GM10248 (cell line): Measurements from ENCODE around the gene CLIP4.

Source experiments
- CTCF ChIA-PET: fragments of 300-600 bp; sonication (Branson Sonifier 250); formaldehyde crosslinking; extraction: SDS; loops from one replicate; lab custom pipeline; 2021; ENCODE audit warnings: antibody characterized with exemption; lab: Yijun Ruan, JAX
- POLR2A ChIA-PET: fragments of 350-650 bp; sonication (Branson Sonifier 250); formaldehyde crosslinking; extraction: SDS; loops from one replicate; lab custom pipeline; 2020; ENCODE audit warnings: antibody characterized with exemption; lab: Yijun Ruan, JAX
- DNase-seq: peaks from one replicate; pipeline ENCODE4 v3.0.0; 2012; ENCODE audit errors: extremely low spot score
- TF ChIP-seq, protein P1 (sequence below): IDR thresholded peaks from 2 replicates; pipeline ENCODE4 v1.5.1; 2012; ENCODE audit warnings: mild to moderate bottlenecking, low read depth; ENCODE audit errors: extremely low read depth, missing control alignments, control extremely low read depth

The CLIP4 gene

DNA sequence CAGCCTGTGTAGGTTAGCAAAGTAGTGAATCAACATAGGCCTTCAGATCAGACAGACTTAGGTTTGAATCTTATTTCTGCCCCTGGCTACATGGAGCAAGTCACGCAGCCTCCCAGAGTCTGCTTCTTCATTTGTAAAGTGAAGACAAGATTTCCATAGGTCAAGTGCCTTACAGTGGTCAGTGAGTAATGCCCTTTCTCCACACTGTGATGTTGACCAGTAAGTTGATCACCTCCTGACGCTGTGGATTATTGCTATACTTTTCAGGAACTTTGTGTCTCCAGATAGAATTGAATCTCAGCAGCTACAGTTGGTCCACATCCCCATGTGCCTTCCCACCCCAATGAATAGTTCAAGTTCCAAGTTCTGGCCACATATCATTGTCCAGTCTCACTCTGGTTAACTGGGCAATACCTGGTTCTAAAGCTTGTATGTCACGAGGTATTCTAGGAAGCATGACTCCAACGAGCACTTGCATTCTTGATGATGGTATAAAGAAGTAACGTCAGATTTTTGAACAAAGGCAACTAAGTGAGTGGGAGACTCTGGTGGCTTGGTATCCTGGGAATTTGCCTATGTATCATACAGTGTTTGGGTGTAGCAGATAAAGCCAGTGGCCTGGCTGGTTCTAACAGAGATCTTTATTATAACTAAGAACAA, 2.1 kb upstream of the CLIP4 start:
- no peak for DNase-seq
- ChIA-PET CTCF (interaction anchor here (0.7 to 2.4 kb wide), 4 partner anchors 9 to 35 kb away, joined by 3 to 8 read pairs (median 4); no protein-coding TSS in a partner anchor), POLR2A (interaction anchor here (0.6 kb wide), 1 partner anchor 1674 kb away, joined by 4 read pairs; no protein-coding TSS in a partner anchor)
- TF ChIP-seq, protein P1, sequence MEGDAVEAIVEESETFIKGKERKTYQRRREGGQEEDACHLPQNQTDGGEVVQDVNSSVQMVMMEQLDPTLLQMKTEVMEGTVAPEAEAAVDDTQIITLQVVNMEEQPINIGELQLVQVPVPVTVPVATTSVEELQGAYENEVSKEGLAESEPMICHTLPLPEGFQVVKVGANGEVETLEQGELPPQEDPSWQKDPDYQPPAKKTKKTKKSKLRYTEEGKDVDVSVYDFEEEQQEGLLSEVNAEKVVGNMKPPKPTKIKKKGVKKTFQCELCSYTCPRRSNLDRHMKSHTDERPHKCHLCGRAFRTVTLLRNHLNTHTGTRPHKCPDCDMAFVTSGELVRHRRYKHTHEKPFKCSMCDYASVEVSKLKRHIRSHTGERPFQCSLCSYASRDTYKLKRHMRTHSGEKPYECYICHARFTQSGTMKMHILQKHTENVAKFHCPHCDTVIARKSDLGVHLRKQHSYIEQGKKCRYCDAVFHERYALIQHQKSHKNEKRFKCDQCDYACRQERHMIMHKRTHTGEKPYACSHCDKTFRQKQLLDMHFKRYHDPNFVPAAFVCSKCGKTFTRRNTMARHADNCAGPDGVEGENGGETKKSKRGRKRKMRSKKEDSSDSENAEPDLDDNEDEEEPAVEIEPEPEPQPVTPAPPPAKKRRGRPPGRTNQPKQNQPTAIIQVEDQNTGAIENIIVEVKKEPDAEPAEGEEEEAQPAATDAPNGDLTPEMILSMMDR = no peak

GRCh38 chr2:29113891-29114321, 1.3 kb upstream of the CLIP4 start:
- POLR2A ChIA-PET = no interaction called here
- TF ChIP-seq, protein P1 = no peak
- CTCF ChIA-PET = interaction anchor here (0.7 to 2.4 kb wide), 5 partner anchors 10 to 36 kb away, joined by 3 to 8 read pairs (median 4); no protein-coding TSS in a partner anchor
- DNase-seq = peak; percentile 30

DNA sequence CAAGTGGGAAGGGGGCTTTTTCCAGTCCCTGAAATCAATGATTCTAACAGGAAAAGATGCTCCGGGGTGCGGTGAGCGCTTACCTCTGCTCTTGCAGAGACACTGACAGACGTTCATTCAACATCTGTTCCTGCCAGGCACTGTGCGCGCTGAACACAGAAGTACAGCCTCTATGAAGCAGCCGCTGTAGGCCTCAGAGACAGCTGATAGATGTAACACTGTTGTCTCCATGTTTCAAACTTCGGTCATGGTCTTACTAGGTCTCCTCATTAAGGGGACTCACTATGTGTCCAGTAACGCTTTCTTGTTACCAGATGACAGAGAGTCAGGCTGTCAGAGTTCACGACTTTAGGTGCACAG, 649 bp upstream of the CLIP4 start:
- CTCF ChIA-PET = interaction anchor here (0.9 to 2.4 kb wide), 3 partner anchors 15 to 33 kb away, joined by 4 to 8 read pairs (median 6); no protein-coding TSS in a partner anchor
- TF ChIP-seq, protein P1 = no peak
- POLR2A ChIA-PET = no interaction called here
- no peak for DNase-seq

GRCh38 chr2:29115797-29116781, 874 bp downstream of the CLIP4 start:
- TF ChIP-seq, protein P1 = no peak
- peak; percentile 54 for DNase-seq
- ChIA-PET CTCF (interaction anchor here (0.7 to 5.7 kb wide), 4 partner anchors 12 to 1595 kb away, joined by 3 to 41 read pairs (median 4); no protein-coding TSS in a partner anchor), POLR2A (interaction anchor here (0.7 kb wide), 1 partner anchor 13 kb away, joined by 4 read pairs; no protein-coding TSS in a partner anchor)

DNA sequence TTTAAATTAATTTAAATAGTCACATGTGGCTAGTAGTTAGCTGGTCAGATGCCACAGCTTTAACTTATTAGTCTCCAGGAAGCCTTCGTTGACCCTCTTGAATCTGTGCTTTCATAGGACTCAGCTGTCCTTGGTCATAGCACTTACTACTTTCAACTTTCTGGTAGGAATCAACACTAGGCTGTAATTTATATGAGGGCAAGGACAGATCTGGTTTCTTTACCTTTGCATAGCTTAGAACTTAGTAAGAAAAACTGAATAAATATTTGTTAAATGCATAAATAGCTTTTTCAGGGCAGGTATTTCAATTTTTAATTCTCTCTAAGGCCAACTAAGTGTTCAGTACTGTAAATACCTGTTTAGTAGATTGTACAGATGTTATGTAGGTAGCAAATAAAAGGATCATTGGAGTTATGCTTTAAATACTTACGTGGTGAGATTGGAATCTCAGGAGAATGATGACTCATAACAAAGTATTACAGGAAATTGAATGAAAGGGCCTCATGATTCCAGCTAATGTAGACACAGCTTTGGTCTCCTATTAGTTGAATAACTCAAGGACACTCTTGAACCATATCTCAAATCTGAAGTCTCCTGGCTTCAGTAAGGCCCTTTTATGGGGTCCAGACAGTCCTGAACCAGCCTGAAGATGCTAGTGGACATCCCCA, 2.6 kb downstream of the CLIP4 start:
- no peak for DNase-seq
- POLR2A ChIA-PET = interaction anchor here (0.6 to 2.0 kb wide), 2 partner anchors 12 to 1030 kb away, joined by 3 to 6 read pairs; no protein-coding TSS in a partner anchor
- TF ChIP-seq, protein P1 = no peak
- CTCF ChIA-PET = interaction anchor here (0.8 to 5.7 kb wide), 6 partner anchors 8 to 48 kb away, joined by 3 to 41 read pairs (median 4); no protein-coding TSS in a partner anchor
